HCT116 (cell line): ENCODE data around the gene KCNA3. TPM values are rescaled to one million over a fixed set of nuclear protein-coding genes. Genes with fewer than 3 reads are reported as not detected.

Experiments used
- ATAC-seq: fragments of 200-7000 bp; cut with Tn5 transposase; 2 replicates; pipeline ENCODE4 v1.9.1; 2020; ENCODE audit warnings: mild to moderate bottlenecking, moderate library complexity
- BruUV-seq: library from RNA; stranded (reverse); fragments of 400-500 nt; replicated peaks from 2 replicates; lab custom pipeline; 2021; lab: Mats Ljungman, UMichigan
- CTCF ChIA-PET: fragments of 300-600 bp; sonication (Branson Sonifier 250); formaldehyde crosslinking; loops from one replicate; lab custom pipeline; 2021; ENCODE audit warnings: antibody characterized with exemption; lab: Charles Lee
- POLR2A ChIA-PET: fragments of 300-600, 350-600 bp; sonication (Branson Sonifier 250); formaldehyde crosslinking; loops from one replicate; lab custom pipeline; 2021; ENCODE audit warnings: antibody characterized with exemption; lab: Charles Lee
- RAD21 ChIA-PET, 2 experiments: fragments of 300-600 bp; sonication (Branson Sonifier 250); formaldehyde crosslinking; loops; one replicate each; lab custom pipeline; 2023; ENCODE audit warnings: low total read pairs in 2 of 2; ENCODE audit not compliant: uncharacterized antibody in 2 of 2, unreplicated experiment in 2 of 2, low non-redundant PET in 1 of 2; lab: Charles Lee
- DNase-seq: peaks from one replicate; pipeline ENCODE4 v3.0.0-alpha.2; 2010; ENCODE audit warnings: low read depth, low spot score
- H2AFZ ChIP-seq: fragments of 200-600 bp; shearing (Covaris generic), sonication (generic); 2 replicates; pipeline ENCODE4 v1.6.1; 2017; ENCODE audit warnings: low read depth, mixed run types, mixed read lengths, antibody characterized with exemption, low read length; ENCODE audit not compliant: poor library complexity, severe bottlenecking
- H3K27ac ChIP-seq: 2 replicates; pipeline ENCODE4 v1.5.1; 2012; ENCODE audit warnings: low read depth, low read length
- H3K27me3 ChIP-seq: fragments of 200-600 bp; sonication (generic); 2 replicates; pipeline ENCODE4 v1.6.1; 2016; ENCODE audit warnings: mixed run types, low read length, mixed read lengths; ENCODE audit not compliant: insufficient read depth
- H3K36me3 ChIP-seq, 2 experiments: fragments of 200-500 bp in 1 of 2; fragments of 200-600 bp in 1 of 2; sonication (Bioruptor generic) in 1 of 2; sonication (generic) in 1 of 2; 2 replicates each; pipeline versions ENCODE4 v1.5.1 to v1.6.1; 2014 to 2016; ENCODE audit warnings: low read length in 2 of 2, inconsistent platforms in 1 of 2, mixed read lengths in 1 of 2, mixed run types in 1 of 2; ENCODE audit not compliant: insufficient read depth in 2 of 2, control insufficient read depth in 1 of 2
- H3K4me1 ChIP-seq, 2 experiments: fragments of 200-600 bp in 1 of 2; sonication (generic) in 1 of 2; 2 replicates each; pipeline versions ENCODE4 v1.5.1 to v1.6.1; 2012 to 2017; ENCODE audit warnings: low read length in 2 of 2, inconsistent platforms in 1 of 2, mild to moderate bottlenecking in 1 of 2, mixed read lengths in 1 of 2, mixed run types in 1 of 2, moderate library complexity in 1 of 2; ENCODE audit not compliant: insufficient read depth in 2 of 2, control insufficient read depth in 1 of 2
- H3K4me2 ChIP-seq: fragments of 200-600 bp; sonication (generic); 2 replicates; pipeline ENCODE4 v1.6.1; 2017; ENCODE audit warnings: mixed run types, low read length, mixed read lengths
- H3K4me3 ChIP-seq, 2 experiments: fragments of 200-600 bp in 1 of 2; sonication (generic) in 1 of 2; replicated peaks in 1 of 2; 2 replicates each; pipeline ENCODE4 v1.5.1; 2011 to 2016; ENCODE audit warnings: low read length in 2 of 2, control low read depth in 1 of 2, low read depth in 1 of 2, mild to moderate bottlenecking in 1 of 2, mixed read lengths in 1 of 2, mixed run types in 1 of 2
- H3K79me2 ChIP-seq: fragments of 200-600 bp; sonication (generic); 2 replicates; pipeline ENCODE4 v1.6.1; 2017; ENCODE audit warnings: mild to moderate bottlenecking, mixed run types, low read length, moderate library complexity, mixed read lengths; ENCODE audit not compliant: insufficient read depth
- H3K9ac ChIP-seq: fragments of 200-600 bp; sonication (generic); 2 replicates; pipeline ENCODE4 v1.6.1; 2016; ENCODE audit warnings: low read length, mixed read lengths
- H3K9me2 ChIP-seq: fragments of 200-600 bp; sonication (generic), shearing (Covaris generic); 2 replicates; pipeline ENCODE4 v1.6.1; 2017; ENCODE audit warnings: mixed run types, mild to moderate bottlenecking, moderate library complexity; ENCODE audit not compliant: insufficient read depth
- H3K9me3 ChIP-seq, 2 experiments: fragments of 200-500 bp in 1 of 2; fragments of 200-600 bp in 1 of 2; sonication (Bioruptor generic) in 1 of 2; sonication (generic) in 1 of 2; 2 replicates each; pipeline ENCODE4 v1.6.1; 2014 to 2017; ENCODE audit warnings: low read length in 2 of 2, mixed read lengths in 2 of 2, inconsistent platforms in 1 of 2, low read depth in 1 of 2, mild to moderate bottlenecking in 1 of 2, mixed run types in 1 of 2, moderate library complexity in 1 of 2; ENCODE audit not compliant: control insufficient read depth in 1 of 2, insufficient read depth in 1 of 2
- H4K20me1 ChIP-seq: fragments of 200-600 bp; sonication (generic), shearing (Covaris generic); 2 replicates; pipeline ENCODE4 v1.6.1; 2017; ENCODE audit warnings: mixed run types, mild to moderate bottlenecking, moderate library complexity; ENCODE audit not compliant: insufficient read depth
- ATF3 ChIP-seq: IDR thresholded peaks from 2 replicates; pipeline ENCODE4 v1.6.1; 2012
- CEBPB ChIP-seq: IDR thresholded peaks from 2 replicates; pipeline ENCODE4 v1.6.1; 2012; ENCODE audit warnings: low read depth
- CTCF ChIP-seq, 3 experiments: fragments of 200-600 bp in 1 of 3; sonication (generic) in 1 of 3; IDR thresholded peaks in 2 of 3; conservative IDR thresholded peaks in 1 of 3; 2 replicates each; pipeline ENCODE4 v1.5.1; 2012 to 2017; ENCODE audit warnings: low read depth in 2 of 3, low read length in 2 of 3, antibody characterized with exemption in 1 of 3, borderline replicate concordance in 1 of 3, control low read depth in 1 of 3, mild to moderate bottlenecking in 1 of 3, mixed read lengths in 1 of 3, mixed run types in 1 of 3, moderate library complexity in 1 of 3; ENCODE audit not compliant: insufficient read depth in 1 of 3
- ELF1 ChIP-seq: IDR thresholded peaks from 2 replicates; pipeline ENCODE4 v1.6.1; 2012; ENCODE audit warnings: low read depth, borderline replicate concordance
- EZH2 ChIP-seq: fragments of 200-600 bp; sonication (generic); IDR thresholded peaks from 2 replicates; pipeline ENCODE4 v1.6.1; 2017; ENCODE audit warnings: antibody characterized with exemption, mixed run types
- EZH2phosphoT487 ChIP-seq: fragments of 200-600 bp; IDR thresholded peaks from 2 replicates; pipeline ENCODE4 v1.6.1; 2018; ENCODE audit warnings: antibody characterized with exemption, borderline replicate concordance
- JUND ChIP-seq: IDR thresholded peaks from 2 replicates; pipeline ENCODE4 v1.6.1; 2012
- POLR2A ChIP-seq: IDR thresholded peaks from 2 replicates; pipeline ENCODE4 v1.7.0; 2011; ENCODE audit warnings: borderline replicate concordance; ENCODE audit not compliant: insufficient read depth, insufficient read length; ENCODE audit errors: extremely low read depth
- POLR2AphosphoS5 ChIP-seq: IDR thresholded peaks from 2 replicates; pipeline ENCODE4 v1.6.1; 2011; ENCODE audit warnings: mild to moderate bottlenecking, low read depth, low read length, moderate library complexity
- RAD21 ChIP-seq: IDR thresholded peaks from 2 replicates; pipeline ENCODE4 v1.6.1; 2012; ENCODE audit warnings: low read depth, mild to moderate bottlenecking
- SIN3A ChIP-seq: IDR thresholded peaks from 2 replicates; pipeline ENCODE4 v1.6.1; 2012; ENCODE audit warnings: low read depth
- SP1 ChIP-seq: IDR thresholded peaks from 2 replicates; pipeline ENCODE4 v1.6.1; 2012; ENCODE audit warnings: low read depth
- SRF ChIP-seq: IDR thresholded peaks from 2 replicates; pipeline ENCODE4 v1.6.1; 2012; ENCODE audit warnings: low read depth
- YY1 ChIP-seq: IDR thresholded peaks from 2 replicates; pipeline ENCODE4 v1.6.1; 2011; ENCODE audit warnings: low read length, low read depth, moderate library complexity, mild to moderate bottlenecking; ENCODE audit not compliant: insufficient replicate concordance; ENCODE audit errors: extremely low read depth
- ZBTB33 ChIP-seq: IDR thresholded peaks from 2 replicates; pipeline ENCODE4 v1.6.1; 2011; ENCODE audit warnings: mild to moderate bottlenecking, low read length, moderate library complexity; ENCODE audit not compliant: insufficient replicate concordance; ENCODE audit errors: extremely low read depth
- ZFX ChIP-seq: fragments of 450-650 bp; IDR thresholded peaks from 2 replicates; pipeline ENCODE4 v1.6.1; 2017
- ZNF274 ChIP-seq: fragments of 200-500 bp; sonication (Bioruptor generic); IDR thresholded peaks from 2 replicates; pipeline ENCODE4 v1.6.1; 2014; ENCODE audit warnings: mild to moderate bottlenecking, low read depth, low read length, inconsistent platforms
- intact Hi-C: fragments of 100-400 bp; cut with micrococcal nuclease; formaldehyde crosslinking; loops from 2 replicates; pipeline ENCODE4 v1.10.0; 2022
- total RNA-seq: library from RNA; stranded (reverse); gene quantifications from one replicate; pipeline ENCODE4 v1.2.1, GENCODE V29; 2021; ENCODE audit not compliant: unreplicated experiment

KCNA3 gene
- total RNA-seq, 1 experiment from 2014 or later = 0.07 TPM

GRCh38 chr1:110672753-110673108, 2.0 kb downstream of the KCNA3 start:
- ChIA-PET CTCF (no interaction called here), RAD21 (no interaction called here), POLR2A (no interaction called here)
- H3K9me2 ChIP-seq = no peaks in the 10 kb centered on the region
- TF ChIP-seq POLR2AphosphoS5 (no peak), SRF (no peak), POLR2A (no peak), SP1 (no peak), SIN3A (no peak), ELF1 (no peak), JUND (no peak), CEBPB (no peak)
- BruUV-seq = no TSS peak
- no peaks in the 10 kb centered on the region for H3K4me1 ChIP-seq
- ATAC-seq = no peak
- no peaks in the 10 kb centered on the region for H3K9me3 ChIP-seq
- intact Hi-C loops = no loop called here
- H3K9ac ChIP-seq = no peak overlapping the region
- no peak overlapping the region for H2AFZ ChIP-seq
- DNase-seq = no peak
- no peaks in the 10 kb centered on the region for H3K79me2 ChIP-seq
- H3K36me3 ChIP-seq = no peaks in the 10 kb centered on the region
- H3K27ac ChIP-seq = no peak overlapping the region
- no peaks in the 10 kb centered on the region for H4K20me1 ChIP-seq
- no peak overlapping the region for H3K4me3 ChIP-seq
- no peak overlapping the region for H3K4me2 ChIP-seq
- H3K27me3 ChIP-seq = peaks cover 31% of the 10 kb centered on the region

GRCh38 chr1:110672001-110672752, 2.6 kb downstream of the KCNA3 start:
- H3K79me2 ChIP-seq = no peaks in the 10 kb centered on the region
- H3K27ac ChIP-seq = no peak overlapping the region
- ATAC-seq = no peak
- no peaks in the 10 kb centered on the region for H3K36me3 ChIP-seq
- no peak for TF ChIP-seq ZFX
- TF ChIP-seq JUND = no peak
- TF ChIP-seq SIN3A = no peak
- no peak for TF ChIP-seq EZH2
- TF ChIP-seq RAD21 = no peak
- no peak for TF ChIP-seq ZBTB33
- TF ChIP-seq SP1 = no peak
- TF ChIP-seq ATF3 = no peak
- TF ChIP-seq CEBPB = no peak
- TF ChIP-seq EZH2phosphoT487 = no peak
- TF ChIP-seq ZNF274 = no peak
- no peak for TF ChIP-seq YY1
- no peak for TF ChIP-seq POLR2AphosphoS5
- no peak for TF ChIP-seq CTCF (IDR thresholded peaks at IDR 0.05 in 2 of 3, conservative IDR thresholded peaks at IDR 0.05 in 1 of 3; ENCODE audit: borderline replicate concordance in 1 of 3, insufficient read depth in 1 of 3, low read depth in 2 of 3, low read length in 2 of 3)
- ChIA-PET RAD21 (no interaction called here), POLR2A (no interaction called here), CTCF (no interaction called here)
- H3K4me1 ChIP-seq = no peaks in the 10 kb centered on the region
- no peak overlapping the region for H3K4me2 ChIP-seq
- H3K4me3 ChIP-seq = no peak overlapping the region
- H2AFZ ChIP-seq = no peak overlapping the region
- no peaks in the 10 kb centered on the region for H3K9me3 ChIP-seq
- H4K20me1 ChIP-seq = no peaks in the 10 kb centered on the region
- peaks cover 32% of the 10 kb centered on the region for H3K27me3 ChIP-seq
- H3K9me2 ChIP-seq = no peaks in the 10 kb centered on the region
- BruUV-seq = no TSS peak
- no peak overlapping the region for H3K9ac ChIP-seq
- no peak for DNase-seq
- intact Hi-C loops = no loop called here
